GM23338 (cell line): ENCODE data around the gene NELFCD. TPM values are rescaled to one million over a fixed set of nuclear protein-coding genes. Genes with fewer than 3 reads are reported as not detected.

Experiments used
- ATAC-seq: fragments of 200-7000 bp; cut with Tn5 transposase; 3 replicates; pipeline ENCODE4 v1.9.1; 2020
- DNase-seq: peaks from one replicate; pipeline ENCODE4 v3.0.0-alpha.2; 2015; ENCODE audit warnings: low spot score
- H2AFZ ChIP-seq: fragments of 200-600 bp; sonication (generic); 2 replicates; pipeline ENCODE4 v1.8.0; 2016; ENCODE audit warnings: antibody characterized with exemption, mild to moderate bottlenecking, moderate library complexity
- H3F3A ChIP-seq: fragments of 200-600 bp; sonication (generic); replicated peaks from 2 replicates; pipeline ENCODE4 v1.8.0; 2017; ENCODE audit warnings: antibody characterized with exemption, mixed run types, low read depth
- H3K27ac ChIP-seq: fragments of 200-600 bp; sonication (generic); 2 replicates; pipeline ENCODE4 v1.6.1; 2016; ENCODE audit warnings: low read depth
- H3K27me3 ChIP-seq: fragments of 200-600 bp; sonication (generic); 2 replicates; pipeline ENCODE4 v1.8.0; 2016; ENCODE audit warnings: mild to moderate bottlenecking, mixed run types, moderate library complexity; ENCODE audit not compliant: insufficient read depth
- H3K36me3 ChIP-seq: fragments of 200-600 bp; sonication (generic); 2 replicates; pipeline ENCODE4 v1.8.0; 2016; ENCODE audit warnings: mild to moderate bottlenecking; ENCODE audit not compliant: insufficient read depth
- H3K4me1 ChIP-seq: fragments of 200-600 bp; sonication (generic); 2 replicates; pipeline ENCODE4 v1.8.0; 2016; ENCODE audit warnings: mild to moderate bottlenecking, moderate library complexity; ENCODE audit not compliant: insufficient read depth
- H3K4me2 ChIP-seq: fragments of 200-600 bp; sonication (generic); 2 replicates; pipeline ENCODE4 v1.7.1; 2017; ENCODE audit warnings: mixed run types
- H3K4me3 ChIP-seq: fragments of 200-600 bp; sonication (generic); 2 replicates; pipeline ENCODE4 v1.6.1; 2016; ENCODE audit warnings: mixed run types
- H3K79me2 ChIP-seq: fragments of 200-600 bp; sonication (generic); replicated peaks from 2 replicates; pipeline ENCODE4 v1.8.0; 2017; ENCODE audit warnings: mild to moderate bottlenecking; ENCODE audit not compliant: insufficient read depth
- H3K9me2 ChIP-seq: fragments of 200-600 bp; sonication (generic); 2 replicates; pipeline ENCODE4 v1.8.0; 2017; ENCODE audit not compliant: insufficient read depth
- H4K20me1 ChIP-seq: fragments of 200-600 bp; sonication (generic); replicated peaks from 2 replicates; pipeline ENCODE4 v1.8.0; 2017; ENCODE audit warnings: mild to moderate bottlenecking; ENCODE audit not compliant: insufficient read depth
- H3K27ac Mint-ChIP-seq: 2 replicates; pipeline ENCODE4 v1.8.0; 2020; ENCODE audit warnings: inconsistent platforms, mild to moderate bottlenecking, moderate library complexity, mixed read lengths
- H3K27me3 Mint-ChIP-seq: 3 replicates; pipeline ENCODE4 v1.8.0; 2022; ENCODE audit warnings: low read depth, mild to moderate bottlenecking, moderate library complexity, mixed read lengths, inconsistent platforms; ENCODE audit not compliant: insufficient read depth, poor library complexity
- H3K36me3 Mint-ChIP-seq: 3 replicates; pipeline ENCODE4 v1.8.0; 2021; ENCODE audit warnings: low read depth, mild to moderate bottlenecking, inconsistent platforms, moderate library complexity, mixed read lengths
- H3K4me1 Mint-ChIP-seq: 3 replicates; pipeline ENCODE4 v1.8.0; 2020; ENCODE audit warnings: mild to moderate bottlenecking, inconsistent platforms, mixed read lengths
- H3K4me3 Mint-ChIP-seq: 3 replicates; pipeline ENCODE4 v1.8.0; 2021; ENCODE audit warnings: moderate library complexity, mild to moderate bottlenecking, inconsistent platforms, mixed read lengths
- H3K9me3 Mint-ChIP-seq: 3 replicates; pipeline ENCODE4 v1.8.0; 2020; ENCODE audit warnings: moderate library complexity, mild to moderate bottlenecking, inconsistent platforms, mixed read lengths
- CREB1 ChIP-seq: fragments of 250-450 bp; sonication (Bioruptor Pico); IDR thresholded peaks from 2 replicates; pipeline ENCODE4 v1.5.0; 2020; ENCODE audit warnings: low read depth, mild to moderate bottlenecking, moderate library complexity
- ETS1 ChIP-seq: IDR thresholded peaks from 2 replicates; pipeline ENCODE4 v1.6.1; 2016; ENCODE audit warnings: antibody characterized with exemption
- EZH2 ChIP-seq: fragments of 200-600 bp; sonication (generic); IDR thresholded peaks from one replicate; pipeline ENCODE4 v1.8.0; 2017; ENCODE audit warnings: antibody characterized with exemption, mild to moderate bottlenecking, low read depth; ENCODE audit not compliant: unreplicated experiment
- EZH2phosphoT487 ChIP-seq: fragments of 200-600 bp; sonication (generic); IDR thresholded peaks from one replicate; pipeline ENCODE4 v1.8.1; 2018; ENCODE audit warnings: antibody characterized with exemption; ENCODE audit not compliant: unreplicated experiment
- JUNB ChIP-seq: IDR thresholded peaks from one replicate; pipeline ENCODE4 v1.6.1; 2016; ENCODE audit warnings: antibody characterized with exemption; ENCODE audit not compliant: unreplicated experiment
- NANOG ChIP-seq: IDR thresholded peaks from 2 replicates; pipeline ENCODE4 v1.6.1; 2016; ENCODE audit warnings: antibody characterized with exemption, borderline replicate concordance
- POLR2AphosphoS5 ChIP-seq: IDR thresholded peaks from 2 replicates; pipeline ENCODE4 v1.6.1; 2016; ENCODE audit warnings: antibody characterized with exemption, low read depth
- STAT1 ChIP-seq: IDR thresholded peaks from one replicate; pipeline ENCODE4 v1.6.1; 2016; ENCODE audit warnings: antibody characterized with exemption; ENCODE audit not compliant: unreplicated experiment
- ZNF114 ChIP-seq: fragments of 250-450 bp; sonication (Bioruptor Pico); IDR thresholded peaks from 2 replicates; pipeline ENCODE4 v1.5.0; 2020; ENCODE audit warnings: mild to moderate bottlenecking, moderate library complexity
- ZNF331 ChIP-seq: fragments of 250-450 bp; sonication (Bioruptor Pico); IDR thresholded peaks from 2 replicates; pipeline ENCODE4 v1.5.0; 2020; ENCODE audit warnings: low read depth, mild to moderate bottlenecking, moderate library complexity
- polyA plus RNA-seq: library from polyadenylated mRNA; unstranded; fragments of >200 nt; fragmentation: Nextera tagmentation; extraction: Ambion mirVana; gene quantifications from 2 replicates; pipeline ENCODE4 v1.2.1, GENCODE V29; 2016
- total RNA-seq: library from RNA; depleted of rRNA; stranded (reverse); fragments of >200 nt; shearing (Covaris generic); gene quantifications from 2 replicates; pipeline ENCODE4 v1.2.3, GENCODE V29; 2014
- TF ChIP-seq, protein P1 (sequence below): fragments of 250-450 bp; sonication (Bioruptor Pico); IDR thresholded peaks from 2 replicates; pipeline ENCODE4 v1.5.0; 2020; ENCODE audit warnings: mild to moderate bottlenecking, moderate library complexity
- TF ChIP-seq, protein P2 (sequence below), 2 experiments: fragments of 200-600 bp in 1 of 2; sonication (generic) in 1 of 2; conservative IDR thresholded peaks; 2 replicates each; pipeline versions ENCODE4 v1.5.1 to v1.6.1; 2016 to 2017; ENCODE audit warnings: antibody characterized with exemption in 2 of 2, low read depth in 2 of 2, mild to moderate bottlenecking in 2 of 2, moderate library complexity in 1 of 2
- TF ChIP-seq, protein P3 (sequence below): IDR thresholded peaks from one replicate; pipeline ENCODE4 v1.6.1; 2018; ENCODE audit warnings: antibody characterized with exemption; ENCODE audit not compliant: unreplicated experiment

The NELFCD gene
- total and polyA plus RNA-seq, 2 experiments from 2014 or later: 52.9 to 75.8 TPM

DNA sequence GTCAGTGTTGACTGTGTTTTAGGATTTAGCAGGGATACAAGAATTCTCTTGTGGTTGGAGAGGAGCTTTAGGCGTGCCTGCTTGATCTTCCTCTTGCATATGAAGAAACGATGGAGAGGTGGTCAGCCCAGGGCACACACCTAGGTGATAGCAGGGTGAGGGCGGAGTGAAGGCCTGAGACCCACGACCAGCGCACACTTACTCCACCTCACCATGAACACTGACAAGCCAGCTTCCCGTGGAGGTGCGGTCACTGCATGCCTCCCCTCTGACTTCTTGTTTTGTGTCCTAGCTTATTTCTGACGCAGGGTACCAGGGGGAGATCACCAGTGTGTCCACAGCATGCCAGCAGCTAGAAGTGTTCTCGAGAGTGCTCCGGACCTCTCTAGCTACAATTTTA lies 8.1 kb downstream of the NELFCD start:
- H3K4me3 Mint-ChIP-seq: no peak overlapping the region
- H3K4me1 ChIP-seq: peaks cover 2% of the 10 kb centered on the region
- H3K9me2 ChIP-seq: no peaks in the 10 kb centered on the region
- H2AFZ ChIP-seq: no peak overlapping the region
- H3K36me3 ChIP-seq: peaks cover 61% of the 10 kb centered on the region
- H3K4me2 ChIP-seq: no peak overlapping the region
- peaks cover 24% of the 10 kb centered on the region; the same call in 1 of the 2 replicates for H4K20me1 ChIP-seq
- H3K4me3 ChIP-seq: no peak overlapping the region
- no peak overlapping the region for H3K27ac Mint-ChIP-seq
- no peak for TF ChIP-seq ZNF114
- TF ChIP-seq ZNF331: no peak
- TF ChIP-seq JUNB: no peak
- TF ChIP-seq, protein P1, sequence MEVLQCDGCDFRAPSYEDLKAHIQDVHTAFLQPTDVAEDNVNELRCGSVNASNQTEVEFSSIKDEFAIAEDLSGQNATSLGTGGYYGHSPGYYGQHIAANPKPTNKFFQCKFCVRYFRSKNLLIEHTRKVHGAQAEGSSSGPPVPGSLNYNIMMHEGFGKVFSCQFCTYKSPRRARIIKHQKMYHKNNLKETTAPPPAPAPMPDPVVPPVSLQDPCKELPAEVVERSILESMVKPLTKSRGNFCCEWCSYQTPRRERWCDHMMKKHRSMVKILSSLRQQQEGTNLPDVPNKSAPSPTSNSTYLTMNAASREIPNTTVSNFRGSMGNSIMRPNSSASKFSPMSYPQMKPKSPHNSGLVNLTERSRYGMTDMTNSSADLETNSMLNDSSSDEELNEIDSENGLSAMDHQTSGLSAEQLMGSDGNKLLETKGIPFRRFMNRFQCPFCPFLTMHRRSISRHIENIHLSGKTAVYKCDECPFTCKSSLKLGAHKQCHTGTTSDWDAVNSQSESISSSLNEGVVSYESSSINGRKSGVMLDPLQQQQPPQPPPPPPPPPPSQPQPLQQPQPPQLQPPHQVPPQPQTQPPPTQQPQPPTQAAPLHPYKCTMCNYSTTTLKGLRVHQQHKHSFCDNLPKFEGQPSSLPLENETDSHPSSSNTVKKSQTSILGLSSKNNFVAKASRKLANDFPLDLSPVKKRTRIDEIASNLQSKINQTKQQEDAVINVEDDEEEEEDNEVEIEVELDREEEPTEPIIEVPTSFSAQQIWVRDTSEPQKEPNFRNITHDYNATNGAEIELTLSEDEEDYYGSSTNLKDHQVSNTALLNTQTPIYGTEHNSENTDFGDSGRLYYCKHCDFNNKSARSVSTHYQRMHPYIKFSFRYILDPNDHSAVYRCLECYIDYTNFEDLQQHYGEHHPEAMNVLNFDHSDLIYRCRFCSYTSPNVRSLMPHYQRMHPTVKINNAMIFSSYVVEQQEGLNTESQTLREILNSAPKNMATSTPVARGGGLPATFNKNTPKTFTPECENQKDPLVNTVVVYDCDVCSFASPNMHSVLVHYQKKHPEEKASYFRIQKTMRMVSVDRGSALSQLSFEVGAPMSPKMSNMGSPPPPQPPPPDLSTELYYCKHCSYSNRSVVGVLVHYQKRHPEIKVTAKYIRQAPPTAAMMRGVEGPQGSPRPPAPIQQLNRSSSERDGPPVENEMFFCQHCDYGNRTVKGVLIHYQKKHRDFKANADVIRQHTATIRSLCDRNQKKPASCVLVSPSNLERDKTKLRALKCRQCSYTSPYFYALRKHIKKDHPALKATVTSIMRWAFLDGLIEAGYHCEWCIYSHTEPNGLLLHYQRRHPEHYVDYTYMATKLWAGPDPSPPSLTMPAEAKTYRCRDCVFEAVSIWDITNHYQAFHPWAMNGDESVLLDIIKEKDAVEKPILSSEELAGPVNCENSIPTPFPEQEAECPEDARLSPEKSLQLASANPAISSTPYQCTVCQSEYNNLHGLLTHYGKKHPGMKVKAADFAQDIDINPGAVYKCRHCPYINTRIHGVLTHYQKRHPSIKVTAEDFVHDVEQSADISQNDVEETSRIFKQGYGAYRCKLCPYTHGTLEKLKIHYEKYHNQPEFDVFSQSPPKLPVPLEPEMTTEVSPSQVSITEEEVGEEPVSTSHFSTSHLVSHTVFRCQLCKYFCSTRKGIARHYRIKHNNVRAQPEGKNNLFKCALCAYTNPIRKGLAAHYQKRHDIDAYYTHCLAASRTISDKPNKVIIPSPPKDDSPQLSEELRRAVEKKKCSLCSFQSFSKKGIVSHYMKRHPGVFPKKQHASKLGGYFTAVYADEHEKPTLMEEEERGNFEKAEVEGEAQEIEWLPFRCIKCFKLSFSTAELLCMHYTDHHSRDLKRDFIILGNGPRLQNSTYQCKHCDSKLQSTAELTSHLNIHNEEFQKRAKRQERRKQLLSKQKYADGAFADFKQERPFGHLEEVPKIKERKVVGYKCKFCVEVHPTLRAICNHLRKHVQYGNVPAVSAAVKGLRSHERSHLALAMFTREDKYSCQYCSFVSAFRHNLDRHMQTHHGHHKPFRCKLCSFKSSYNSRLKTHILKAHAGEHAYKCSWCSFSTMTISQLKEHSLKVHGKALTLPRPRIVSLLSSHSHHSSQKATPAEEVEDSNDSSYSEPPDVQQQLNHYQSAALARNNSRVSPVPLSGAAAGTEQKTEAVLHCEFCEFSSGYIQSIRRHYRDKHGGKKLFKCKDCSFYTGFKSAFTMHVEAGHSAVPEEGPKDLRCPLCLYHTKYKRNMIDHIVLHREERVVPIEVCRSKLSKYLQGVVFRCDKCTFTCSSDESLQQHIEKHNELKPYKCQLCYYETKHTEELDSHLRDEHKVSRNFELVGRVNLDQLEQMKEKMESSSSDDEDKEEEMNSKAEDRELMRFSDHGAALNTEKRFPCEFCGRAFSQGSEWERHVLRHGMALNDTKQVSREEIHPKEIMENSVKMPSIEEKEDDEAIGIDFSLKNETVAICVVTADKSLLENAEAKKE (CRISPR knock-in tag): no peak
- TF ChIP-seq POLR2AphosphoS5: no peak
- no peak for TF ChIP-seq CREB1 (CRISPR knock-in tag)
- no peak for TF ChIP-seq EZH2phosphoT487
- TF ChIP-seq ETS1: no peak
- TF ChIP-seq, protein P2, sequence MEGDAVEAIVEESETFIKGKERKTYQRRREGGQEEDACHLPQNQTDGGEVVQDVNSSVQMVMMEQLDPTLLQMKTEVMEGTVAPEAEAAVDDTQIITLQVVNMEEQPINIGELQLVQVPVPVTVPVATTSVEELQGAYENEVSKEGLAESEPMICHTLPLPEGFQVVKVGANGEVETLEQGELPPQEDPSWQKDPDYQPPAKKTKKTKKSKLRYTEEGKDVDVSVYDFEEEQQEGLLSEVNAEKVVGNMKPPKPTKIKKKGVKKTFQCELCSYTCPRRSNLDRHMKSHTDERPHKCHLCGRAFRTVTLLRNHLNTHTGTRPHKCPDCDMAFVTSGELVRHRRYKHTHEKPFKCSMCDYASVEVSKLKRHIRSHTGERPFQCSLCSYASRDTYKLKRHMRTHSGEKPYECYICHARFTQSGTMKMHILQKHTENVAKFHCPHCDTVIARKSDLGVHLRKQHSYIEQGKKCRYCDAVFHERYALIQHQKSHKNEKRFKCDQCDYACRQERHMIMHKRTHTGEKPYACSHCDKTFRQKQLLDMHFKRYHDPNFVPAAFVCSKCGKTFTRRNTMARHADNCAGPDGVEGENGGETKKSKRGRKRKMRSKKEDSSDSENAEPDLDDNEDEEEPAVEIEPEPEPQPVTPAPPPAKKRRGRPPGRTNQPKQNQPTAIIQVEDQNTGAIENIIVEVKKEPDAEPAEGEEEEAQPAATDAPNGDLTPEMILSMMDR (conservative IDR thresholded peaks at IDR 0.05; ENCODE audit: low read depth in 2 of 2): no peak
- no peak for TF ChIP-seq STAT1
- no peak for TF ChIP-seq NANOG
- no peak for TF ChIP-seq EZH2
- TF ChIP-seq, protein P3, sequence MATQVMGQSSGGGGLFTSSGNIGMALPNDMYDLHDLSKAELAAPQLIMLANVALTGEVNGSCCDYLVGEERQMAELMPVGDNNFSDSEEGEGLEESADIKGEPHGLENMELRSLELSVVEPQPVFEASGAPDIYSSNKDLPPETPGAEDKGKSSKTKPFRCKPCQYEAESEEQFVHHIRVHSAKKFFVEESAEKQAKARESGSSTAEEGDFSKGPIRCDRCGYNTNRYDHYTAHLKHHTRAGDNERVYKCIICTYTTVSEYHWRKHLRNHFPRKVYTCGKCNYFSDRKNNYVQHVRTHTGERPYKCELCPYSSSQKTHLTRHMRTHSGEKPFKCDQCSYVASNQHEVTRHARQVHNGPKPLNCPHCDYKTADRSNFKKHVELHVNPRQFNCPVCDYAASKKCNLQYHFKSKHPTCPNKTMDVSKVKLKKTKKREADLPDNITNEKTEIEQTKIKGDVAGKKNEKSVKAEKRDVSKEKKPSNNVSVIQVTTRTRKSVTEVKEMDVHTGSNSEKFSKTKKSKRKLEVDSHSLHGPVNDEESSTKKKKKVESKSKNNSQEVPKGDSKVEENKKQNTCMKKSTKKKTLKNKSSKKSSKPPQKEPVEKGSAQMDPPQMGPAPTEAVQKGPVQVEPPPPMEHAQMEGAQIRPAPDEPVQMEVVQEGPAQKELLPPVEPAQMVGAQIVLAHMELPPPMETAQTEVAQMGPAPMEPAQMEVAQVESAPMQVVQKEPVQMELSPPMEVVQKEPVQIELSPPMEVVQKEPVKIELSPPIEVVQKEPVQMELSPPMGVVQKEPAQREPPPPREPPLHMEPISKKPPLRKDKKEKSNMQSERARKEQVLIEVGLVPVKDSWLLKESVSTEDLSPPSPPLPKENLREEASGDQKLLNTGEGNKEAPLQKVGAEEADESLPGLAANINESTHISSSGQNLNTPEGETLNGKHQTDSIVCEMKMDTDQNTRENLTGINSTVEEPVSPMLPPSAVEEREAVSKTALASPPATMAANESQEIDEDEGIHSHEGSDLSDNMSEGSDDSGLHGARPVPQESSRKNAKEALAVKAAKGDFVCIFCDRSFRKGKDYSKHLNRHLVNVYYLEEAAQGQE: no peak
- no peaks in the 10 kb centered on the region for H3K27me3 Mint-ChIP-seq
- no peak overlapping the region for H3K27ac ChIP-seq
- H3K4me1 Mint-ChIP-seq: peaks cover 4% of the 10 kb centered on the region
- DNase-seq (no peak), ATAC-seq (no peak)
- no peaks in the 10 kb centered on the region for H3K9me3 Mint-ChIP-seq
- no peaks in the 10 kb centered on the region for H3F3A ChIP-seq
- H3K36me3 Mint-ChIP-seq: peaks cover 79% of the 10 kb centered on the region
- no peaks in the 10 kb centered on the region for H3K27me3 ChIP-seq
- peaks cover 23% of the 10 kb centered on the region for H3K79me2 ChIP-seq
